Stomach (tissue), 9 donors: ENCODE results near the gene MISFA. TPM values are rescaled to one million over a fixed set of nuclear protein-coding genes. Genes with fewer than 3 reads are reported as not detected.
A peak's percentile ranks its signal among the peaks of the same experiment; 100 is the strongest.
"Not testable (repeated sequence)": the region's sequence is repeated elsewhere in the genome, so short reads cannot be mapped to it uniquely, and the experiment has no call there.

Source experiments
- DNase-seq, 2 donors: peaks; one replicate each; pipeline versions ENCODE4 v3.0.0 to v3.0.0-alpha.2; 2013 to 2019
- H3K27ac ChIP-seq, 5 donors: fragments of 200-600 bp in 4 of 5; sonication (generic) in 4 of 5; one replicate each; pipeline ENCODE4 v1.5.1; 2013 to 2019; ENCODE audit warnings: mild to moderate bottlenecking in 1 of 5, moderate library complexity in 1 of 5
- H3K27me3 ChIP-seq, 3 donors: fragments of 200-600 bp; sonication (generic); one replicate each; pipeline ENCODE4 v1.5.1; 2017 to 2019; ENCODE audit warnings: mixed run types in 1 of 3
- H3K36me3 ChIP-seq, 4 donors: fragments of 200-600 bp; sonication (generic); 1 replicate in 3 of 4; 2 replicates in 1 of 4; pipeline ENCODE4 v1.5.1; 2016 to 2019
- H3K4me1 ChIP-seq, 4 donors: fragments of 200-600 bp; sonication (generic); one replicate each; pipeline ENCODE4 v1.5.1; 2016 to 2019
- H3K4me3 ChIP-seq, 4 donors: fragments of 200-600 bp; sonication (generic) in 3 of 4; one replicate each; pipeline ENCODE4 v1.5.1; 2016 to 2019; ENCODE audit warnings: mild to moderate bottlenecking in 1 of 4
- H3K9me3 ChIP-seq, 4 donors: fragments of 200-600 bp; sonication (generic); one replicate each; pipeline ENCODE4 v1.5.1; 2016 to 2019
- CTCF ChIP-seq, 7 experiments: fragments of 450-650 bp in 4 of 7; fragments of 200-600 bp in 3 of 7; sonication (generic) in 3 of 7; IDR thresholded peaks; one replicate each; pipeline ENCODE4 v1.5.1; 2016 to 2019; ENCODE audit warnings: antibody characterized with exemption in 7 of 7, control low read depth in 2 of 7, mild to moderate bottlenecking in 1 of 7
- EP300 ChIP-seq: sonication (generic); formaldehyde crosslinking; IDR thresholded peaks from one replicate; pipeline ENCODE4 v1.6.1; 2017; ENCODE audit warnings: antibody characterized with exemption
- POLR2A ChIP-seq, 4 donors: fragments of 450-650 bp; IDR thresholded peaks; one replicate each; pipeline ENCODE4 v1.6.1; 2016; ENCODE audit warnings: antibody characterized with exemption in 4 of 4, control low read depth in 2 of 4, mild to moderate bottlenecking in 1 of 4, moderate library complexity in 1 of 4
- POLR2AphosphoS5 ChIP-seq, 3 donors: sonication (generic); formaldehyde crosslinking; IDR thresholded peaks; one replicate each; pipeline ENCODE4 v1.6.1; 2016; ENCODE audit warnings: antibody characterized with exemption in 3 of 3
- WGBS, 5 donors: extraction: QIAGEN DNeasy Blood & Tissue Kit in 3 of 5; methylation state at CpG; one replicate each; pipeline versions ENCODE4 v1.1.5 to v1.1.7; 2013 to 2018; 5-methylcytosine and 5-hydroxymethylcytosine counted together
- intact Hi-C: fragments of 100-400 bp; cut with DNase I; formaldehyde crosslinking; loops from one replicate; pipeline ENCODE4 v1.15.1; 2023; ENCODE audit warnings: low total_unique reads
- polyA plus RNA-seq, 3 donors: library from polyadenylated mRNA; stranded (reverse); fragments of 200-250 nt; gene quantifications; one replicate each; pipeline ENCODE4 v1.2.3, GENCODE V29; 2013
- total RNA-seq, 5 donors: library from RNA; depleted of rRNA; stranded (reverse); fragments of >200 nt; gene quantifications; one replicate each; pipeline versions ENCODE4 v1.1.0 to v1.2.3, GENCODE V29; 2014 to 2016
- donor health status: healthy with polysubstance abuse.
- donor health status: Bipolar disorder and iron deficiency.
- donor health status: healthy.

Gene MISFA
- total and polyA plus RNA-seq, 8 donors, result 1.3 to 4.6 (median 1.3) TPM; not detected in 4

GRCh38 chr11:18581825-18582224, 17.8 kb upstream of the MISFA start:
- H3K9me3 ChIP-seq, result no peaks in the 10 kb centered on the region
- H3K27me3 ChIP-seq, result no peaks in the 10 kb centered on the region
- intact Hi-C loops, result no loop called here
- WGBS, 5 donors, result 85 to 97% (median 91%) methylated on average over 1 of the region's 1 CpG
- H3K4me3 ChIP-seq, result no peak overlapping the region
- DNase-seq, result no peak
- no peak for TF ChIP-seq POLR2A (IDR thresholded peaks at IDR 0.05)
- no peak overlapping the region for H3K27ac ChIP-seq
- peaks cover 0 to 20% (median 15%) of the 10 kb centered on the region in 4 donors for H3K36me3 ChIP-seq
- peaks cover 0 to 15% (median 6%) of the 10 kb centered on the region in 4 donors for H3K4me1 ChIP-seq

- Histone ChIP-seq H3K27ac (peak within 1 kb of the TSS; percentile 85 to 93 (median 87)), H3K9me3 (no peaks in the 10 kb centered on the region), H3K27me3 (no peaks in the 10 kb centered on the region), H3K36me3 (no peaks in the 10 kb centered on the region), H3K4me1 (peaks cover 25 to 52% (median 39%) of the 10 kb centered on the region in 4 donors), H3K4me3 (peak within 1 kb of the TSS; percentile 77 to 89 (median 86))
- WGBS, 5 donors, result 1 to 3% (median 2%) methylated on average over 43 to 50 of the region's 50 CpGs
- TF ChIP-seq POLR2AphosphoS5 (IDR thresholded peaks at IDR 0.05) (peak; percentile 62 to 96 (median 92)), EP300 (peak; percentile 44), CTCF (IDR thresholded peaks at IDR 0.05) (no peak), POLR2A (IDR thresholded peaks at IDR 0.05) (peak in 1 of 4 donors; percentile 47)
- DNase-seq, result peak; percentile 90 to 96
- intact Hi-C loops, result no loop called here
Observed at GRCh38 chr11:18588297-18589252, 11.0 kb upstream of the MISFA start, which contains the start of gene UEVLD. Gene UEVLD (minus strand): TSS chr11:18588734. CDS start chr11:18588654, 80 bp downstream.

- no peak for DNase-seq
- Histone ChIP-seq H3K36me3 (peaks cover 0 to 6% (median 3%) of the 10 kb centered on the region in 4 donors), H3K9me3 (no peaks in the 10 kb centered on the region), H3K4me1 (peaks cover 25 to 52% (median 39%) of the 10 kb centered on the region in 4 donors), H3K27me3 (no peaks in the 10 kb centered on the region), H3K4me3 (no peak overlapping the region), H3K27ac (peak overlapping the region in 2 of 5 donors; percentile 18 to 31)
- WGBS, 5 donors, result 58 to 67% (median 59%) methylated on average over 2 of the region's 2 CpGs
- TF ChIP-seq POLR2A (IDR thresholded peaks at IDR 0.05) (no peak), CTCF (IDR thresholded peaks at IDR 0.05) (no peak), EP300 (no peak), POLR2AphosphoS5 (IDR thresholded peaks at IDR 0.05) (no peak)
- intact Hi-C loops, result no loop called here
Observed at GRCh38 chr11:18590571-18590970, 9.0 kb upstream of the MISFA start.

- H3K27ac ChIP-seq, H3K4me3 ChIP-seq, DNase-seq, intact Hi-C loops, H3K9me3 ChIP-seq, H3K27me3 ChIP-seq: not testable (repeated sequence)
- 87 to 99% (median 91%) methylated on average over 5 of the region's 5 CpGs for WGBS, 5 donors
- Histone ChIP-seq H3K4me1 (peaks cover 15 to 32% (median 24%) of the 10 kb centered on the region in 4 donors), H3K36me3 (peaks cover 7 to 22% (median 15%) of the 10 kb centered on the region in 4 donors)
Observed at GRCh38 chr11:18594088-18594487, 5.5 kb upstream of the MISFA start.

GRCh38 chr11:18594999-18595749, 4.4 kb upstream of the MISFA start:
- no peak overlapping the region for H3K4me3 ChIP-seq
- peaks cover 6 to 21% (median 13%) of the 10 kb centered on the region in 4 donors for H3K4me1 ChIP-seq
- 64 to 75% (median 70%) methylated on average over 5 of the region's 5 CpGs for WGBS, 5 donors
- TF ChIP-seq EP300 (no peak), CTCF (IDR thresholded peaks at IDR 0.05) (no peak), POLR2A (IDR thresholded peaks at IDR 0.05) (no peak), POLR2AphosphoS5 (IDR thresholded peaks at IDR 0.05) (no peak)
- H3K9me3 ChIP-seq, result no peaks in the 10 kb centered on the region
- no peaks in the 10 kb centered on the region for H3K27me3 ChIP-seq
- no peak for DNase-seq
- peaks cover 7 to 22% (median 15%) of the 10 kb centered on the region in 4 donors for H3K36me3 ChIP-seq
- intact Hi-C loops, result no loop called here
- no peak overlapping the region for H3K27ac ChIP-seq
